NCI-H345 (cell line): ENCODE measurements around the gene NME9.

Experiments
- DNase-seq: peaks from one replicate; lab custom pipeline; 2025; lab: John Stamatoyannopoulos, UW

Gene NME9

GRCh38 chr3:138334608-138335007, 5.0 kb upstream of the NME9 start:
- DNase-seq = no peak

- no peak for DNase-seq
Measured at GRCh38 chr3:138332472-138333073, 2.9 kb upstream of the NME9 start.

GRCh38 chr3:138331143-138331894, 1.7 kb upstream of the NME9 start:
- no peak for DNase-seq

- DNase-seq = no peak
Measured at GRCh38 chr3:138329984-138330293, 288 bp upstream of the NME9 start.

- DNase-seq = no peak
Measured at GRCh38 chr3:138328341-138328740, 1.3 kb downstream of the NME9 start.

GRCh38 chr3:138327831-138328230, 1.8 kb downstream of the NME9 start:
- DNase-seq = no peak

- no peak for DNase-seq
Measured at GRCh38 chr3:138326866-138327595, 2.6 kb downstream of the NME9 start.

GRCh38 chr3:138325990-138326389, 3.7 kb downstream of the NME9 start:
- no peak for DNase-seq

GRCh38 chr3:138323971-138324370, 5.7 kb downstream of the NME9 start:
- no peak for DNase-seq

- DNase-seq = no peak
Measured at GRCh38 chr3:138317687-138318086, 12.0 kb downstream of the NME9 start.

- no peak for DNase-seq
Measured at GRCh38 chr3:138314751-138315150, 14.9 kb downstream of the NME9 start.

- no peak for DNase-seq
Measured at GRCh38 chr3:138310494-138310893, 19.2 kb downstream of the NME9 start.

GRCh38 chr3:138308783-138309182, 20.9 kb downstream of the NME9 start:
- no peak for DNase-seq

- DNase-seq = no peak
Measured at GRCh38 chr3:138307899-138308298, 21.8 kb downstream of the NME9 start.

GRCh38 chr3:138303474-138303873, 26.2 kb downstream of the NME9 start:
- DNase-seq = no peak

GRCh38 chr3:138300647-138301046, 29.0 kb downstream of the NME9 start:
- no peak for DNase-seq

GRCh38 chr3:138297876-138298275, 31.8 kb downstream of the NME9 start:
- no peak for DNase-seq

- DNase-seq = no peak
Measured at GRCh38 chr3:138297059-138297607, 32.5 kb downstream of the NME9 start.

- DNase-seq = no peak
Measured at GRCh38 chr3:138296639-138297038, 33.0 kb downstream of the NME9 start.

GRCh38 chr3:138289701-138290100, 40.0 kb downstream of the NME9 start:
- DNase-seq = no peak

- DNase-seq = no peak
Measured at GRCh38 chr3:138289260-138289659, 40.4 kb downstream of the NME9 start.

GRCh38 chr3:138284957-138285477, 44.6 kb downstream of the NME9 start:
- no peak for DNase-seq

GRCh38 chr3:138284079-138284478, 45.6 kb downstream of the NME9 start:
- DNase-seq = no peak
